Fibroblast of lung (primary cell): ENCODE measurements around the gene GPR68. TPM values are rescaled to one million over a fixed set of nuclear protein-coding genes. Genes with fewer than 3 reads are reported as not detected.
A peak's percentile ranks its signal among the peaks of the same experiment; 100 is the strongest.

ENCODE experiments used
- DNase-seq, 2 donors: peaks; one replicate each; pipeline versions ENCODE4 v3.0.0 to v3.0.0-alpha.2; 2010; ENCODE audit warnings: low read depth in 2 of 2
- H2AFZ ChIP-seq: 2 replicates; pipeline ENCODE4 v1.5.1; 2012; ENCODE audit warnings: low read length, control low read depth, inconsistent platforms
- H3K27ac ChIP-seq: 2 replicates; pipeline ENCODE4 v1.5.1; 2011; ENCODE audit warnings: low read length, control low read depth; ENCODE audit not compliant: insufficient read depth
- H3K27me3 ChIP-seq: 2 replicates; pipeline ENCODE4 v1.5.1; 2011; ENCODE audit warnings: mild to moderate bottlenecking, low read length; ENCODE audit not compliant: control insufficient read depth, insufficient read depth
- H3K36me3 ChIP-seq: 2 replicates; pipeline ENCODE4 v1.5.1; 2011; ENCODE audit warnings: low read length; ENCODE audit not compliant: control insufficient read depth, insufficient read depth
- H3K4me1 ChIP-seq: 2 replicates; pipeline ENCODE4 v1.5.1; 2011; ENCODE audit warnings: low read length; ENCODE audit not compliant: control insufficient read depth, insufficient read depth; ENCODE audit errors: extremely low read depth
- H3K4me2 ChIP-seq: 2 replicates; pipeline ENCODE4 v1.5.1; 2011; ENCODE audit warnings: low read length, control low read depth; ENCODE audit not compliant: insufficient read depth; ENCODE audit errors: extremely low read depth
- H3K4me3 ChIP-seq, 4 experiments: fragments of 200-600 bp in 1 of 4; sonication (generic) in 1 of 4; replicated peaks in 1 of 4; 2 replicates each; pipeline ENCODE4 v1.5.1; 2011 to 2016; ENCODE audit warnings: low read length in 4 of 4, low read depth in 3 of 4, mild to moderate bottlenecking in 3 of 4, control low read depth in 2 of 4, inconsistent platforms in 1 of 4, mixed read lengths in 1 of 4; ENCODE audit not compliant: insufficient read depth in 1 of 4; ENCODE audit errors: control extremely low read depth in 1 of 4
- H3K79me2 ChIP-seq: 2 replicates; pipeline ENCODE4 v1.5.1; 2012; ENCODE audit warnings: mild to moderate bottlenecking, low read length, inconsistent platforms; ENCODE audit not compliant: control insufficient read depth, insufficient read depth
- H3K9ac ChIP-seq: 2 replicates; pipeline ENCODE4 v1.5.1; 2011; ENCODE audit warnings: mild to moderate bottlenecking, low read length, control low read depth; ENCODE audit not compliant: insufficient read depth
- H3K9me3 ChIP-seq: 2 replicates; pipeline ENCODE4 v1.5.1; 2012; ENCODE audit warnings: low read depth, low read length; ENCODE audit not compliant: control insufficient read depth, insufficient read depth
- H4K20me1 ChIP-seq: 2 replicates; pipeline ENCODE4 v1.5.1; 2011; ENCODE audit warnings: low read length; ENCODE audit not compliant: control insufficient read depth, insufficient read depth; ENCODE audit errors: extremely low read depth
- EZH2 ChIP-seq: IDR thresholded peaks from 2 replicates; pipeline ENCODE4 v1.5.1; 2012; ENCODE audit warnings: low read length, control low read depth, mild to moderate bottlenecking; ENCODE audit errors: missing control alignments
- polyA plus RNA-seq, 2 donors: library from polyadenylated mRNA; depleted of rRNA in 1 of 2; stranded (reverse) in 1 of 2; unstranded in 1 of 2; fragments of >200 nt; gene quantifications; 2 replicates each; pipeline ENCODE4 v1.2.1, GENCODE V29; 2011 to 2012; ENCODE audit warnings: missing spikeins in 1 of 2
- total RNA-seq: library from RNA; depleted of rRNA; stranded (reverse); fragments of >200 nt; gene quantifications from 2 replicates; pipeline ENCODE4 v1.2.1, GENCODE V29; 2014
- TF ChIP-seq, protein P1 (sequence below), 2 donors: IDR thresholded peaks in 1 of 2; conservative IDR thresholded peaks in 1 of 2; 1 replicate in 1 of 2; 2 replicates in 1 of 2; pipeline ENCODE4 v1.5.1; 2011 to 2012; ENCODE audit warnings: low read length in 2 of 2, control low read depth in 1 of 2, inconsistent platforms in 1 of 2, low read depth in 1 of 2, mild to moderate bottlenecking in 1 of 2

The GPR68 gene
- total and polyA plus RNA-seq, 2 donors (not counting 1 experiment from before 2014, with no cell fraction given), result 0.37 to 0.66 TPM

DNA sequence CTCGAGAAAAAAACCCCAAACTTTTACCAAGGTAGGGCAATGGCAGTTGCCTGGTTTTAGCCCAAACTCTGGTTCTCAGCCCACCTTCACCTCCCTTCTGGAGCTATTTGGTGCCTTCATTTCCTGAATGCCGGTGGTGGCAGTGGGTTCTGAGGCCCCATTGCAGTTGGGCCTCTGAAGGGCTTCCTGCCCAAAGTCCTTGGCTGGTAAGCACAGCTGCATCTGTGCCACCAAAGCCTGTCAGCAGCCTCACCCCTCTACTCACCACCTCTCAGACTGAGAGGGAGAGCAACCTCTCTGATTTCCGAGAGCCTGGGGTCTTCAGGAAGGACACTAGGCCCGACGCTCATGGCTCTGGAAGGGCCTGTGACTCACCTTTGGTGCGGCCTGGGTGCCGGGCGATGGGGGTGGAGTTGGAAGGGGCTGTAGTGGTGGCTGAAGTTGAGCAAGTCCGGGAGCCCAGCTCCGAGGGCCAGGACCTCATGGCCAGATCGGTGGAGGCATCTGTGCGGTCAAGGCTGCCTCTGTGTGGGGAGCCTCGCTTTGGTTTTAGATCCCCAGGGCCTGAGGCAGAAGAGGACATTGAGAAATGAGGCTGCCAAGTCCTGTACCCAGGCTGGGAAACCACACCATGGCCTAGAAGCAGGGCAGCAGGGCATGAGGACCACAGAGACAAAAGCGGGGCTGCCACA lies 38.6 kb upstream of the GPR68 start:
- H3K9ac ChIP-seq, result no peak overlapping the region
- no peaks in the 10 kb centered on the region for H3K79me2 ChIP-seq
- no peak overlapping the region for H3K27ac ChIP-seq
- peaks cover 3% of the 10 kb centered on the region for H3K4me1 ChIP-seq
- H3K9me3 ChIP-seq, result no peaks in the 10 kb centered on the region
- TF ChIP-seq, protein P1, sequence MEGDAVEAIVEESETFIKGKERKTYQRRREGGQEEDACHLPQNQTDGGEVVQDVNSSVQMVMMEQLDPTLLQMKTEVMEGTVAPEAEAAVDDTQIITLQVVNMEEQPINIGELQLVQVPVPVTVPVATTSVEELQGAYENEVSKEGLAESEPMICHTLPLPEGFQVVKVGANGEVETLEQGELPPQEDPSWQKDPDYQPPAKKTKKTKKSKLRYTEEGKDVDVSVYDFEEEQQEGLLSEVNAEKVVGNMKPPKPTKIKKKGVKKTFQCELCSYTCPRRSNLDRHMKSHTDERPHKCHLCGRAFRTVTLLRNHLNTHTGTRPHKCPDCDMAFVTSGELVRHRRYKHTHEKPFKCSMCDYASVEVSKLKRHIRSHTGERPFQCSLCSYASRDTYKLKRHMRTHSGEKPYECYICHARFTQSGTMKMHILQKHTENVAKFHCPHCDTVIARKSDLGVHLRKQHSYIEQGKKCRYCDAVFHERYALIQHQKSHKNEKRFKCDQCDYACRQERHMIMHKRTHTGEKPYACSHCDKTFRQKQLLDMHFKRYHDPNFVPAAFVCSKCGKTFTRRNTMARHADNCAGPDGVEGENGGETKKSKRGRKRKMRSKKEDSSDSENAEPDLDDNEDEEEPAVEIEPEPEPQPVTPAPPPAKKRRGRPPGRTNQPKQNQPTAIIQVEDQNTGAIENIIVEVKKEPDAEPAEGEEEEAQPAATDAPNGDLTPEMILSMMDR (conservative IDR thresholded peaks at IDR 0.05 in 1 of 2, IDR thresholded peaks at IDR 0.05 in 1 of 2; ENCODE audit: low read depth in 1 of 2, low read length in 2 of 2), result no peak
- TF ChIP-seq EZH2, result no peak
- no peak for DNase-seq
- no peaks in the 10 kb centered on the region for H4K20me1 ChIP-seq
- no peak overlapping the region for H3K4me3 ChIP-seq
- no peak overlapping the region for H2AFZ ChIP-seq
- no peaks in the 10 kb centered on the region for H3K36me3 ChIP-seq
- no peaks in the 10 kb centered on the region for H3K27me3 ChIP-seq
- H3K4me2 ChIP-seq, result no peak overlapping the region

DNA sequence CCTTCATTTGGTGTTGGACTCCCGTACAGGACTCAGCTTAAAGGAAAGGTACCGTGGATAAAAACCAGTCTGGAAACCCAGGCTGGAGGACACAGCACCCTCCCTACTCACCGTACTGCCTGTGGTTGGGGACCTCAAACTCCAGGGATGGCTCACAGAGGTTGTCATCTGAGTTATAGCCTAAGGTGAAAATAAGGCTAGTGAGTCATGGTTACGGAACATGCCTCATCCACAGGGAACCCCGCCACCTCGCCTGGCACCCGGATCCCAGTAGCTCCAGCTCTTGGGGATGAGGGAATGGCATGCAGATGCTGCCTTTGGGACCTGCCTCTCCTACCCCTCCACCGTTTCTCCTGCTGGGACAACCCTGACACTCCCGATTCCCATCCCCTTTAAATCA lies 36.8 kb upstream of the GPR68 start:
- Histone ChIP-seq H3K9ac (no peak overlapping the region), H3K9me3 (no peaks in the 10 kb centered on the region), H3K27me3 (no peaks in the 10 kb centered on the region), H3K79me2 (no peaks in the 10 kb centered on the region), H3K4me2 (no peak overlapping the region), H3K36me3 (no peaks in the 10 kb centered on the region), H3K4me1 (peaks cover 3% of the 10 kb centered on the region), H2AFZ (no peak overlapping the region), H4K20me1 (no peaks in the 10 kb centered on the region), H3K27ac (no peak overlapping the region), H3K4me3 (no peak overlapping the region)
- DNase-seq, result peak in 1 of 2 donors; percentile 42
- TF ChIP-seq, protein P1 (conservative IDR thresholded peaks at IDR 0.05 in 1 of 2, IDR thresholded peaks at IDR 0.05 in 1 of 2; ENCODE audit: low read depth in 1 of 2, low read length in 2 of 2), result no peak
- no peak for TF ChIP-seq EZH2

DNA sequence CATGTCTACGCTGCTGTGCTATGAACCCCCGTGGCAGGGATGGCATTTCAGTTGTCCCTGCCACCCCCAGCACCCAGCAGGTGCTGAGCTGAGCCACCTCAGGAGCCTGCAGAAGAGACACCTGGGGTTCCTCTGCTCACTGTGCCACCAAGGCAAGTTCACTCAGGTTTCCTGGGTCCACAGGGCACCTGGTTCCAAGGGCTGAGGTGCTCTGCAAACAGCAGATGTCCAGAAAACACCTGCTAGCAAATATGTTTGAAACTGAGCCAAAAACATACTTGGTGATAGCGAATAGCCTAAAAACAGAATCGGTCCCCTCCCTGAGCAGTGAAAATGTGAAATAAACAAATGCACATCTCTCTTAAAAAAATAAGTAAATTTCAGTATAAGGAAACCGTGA lies 35.6 kb upstream of the GPR68 start:
- H2AFZ ChIP-seq, result no peak overlapping the region
- H3K27me3 ChIP-seq, result no peaks in the 10 kb centered on the region
- H3K79me2 ChIP-seq, result no peaks in the 10 kb centered on the region
- H3K4me3 ChIP-seq, result no peak overlapping the region
- H3K4me1 ChIP-seq, result peaks cover 3% of the 10 kb centered on the region
- no peaks in the 10 kb centered on the region for H3K36me3 ChIP-seq
- TF ChIP-seq EZH2, result no peak
- TF ChIP-seq, protein P1 (conservative IDR thresholded peaks at IDR 0.05 in 1 of 2, IDR thresholded peaks at IDR 0.05 in 1 of 2; ENCODE audit: low read depth in 1 of 2, low read length in 2 of 2), result no peak
- H3K4me2 ChIP-seq, result no peak overlapping the region
- H3K9me3 ChIP-seq, result no peaks in the 10 kb centered on the region
- H3K9ac ChIP-seq, result no peak overlapping the region
- DNase-seq, result no peak
- no peaks in the 10 kb centered on the region for H4K20me1 ChIP-seq
- H3K27ac ChIP-seq, result no peak overlapping the region
